Cardiac muscle cell (in vitro differentiated cells and primary cell): ENCODE data around the gene PCK1. TPM values are rescaled to one million over a fixed set of nuclear protein-coding genes. Genes with fewer than 3 reads are reported as not detected.

Experiments
- DNase-seq, 2 donors: peaks; one replicate each; pipeline versions ENCODE4 v3.0.0 to v3.0.0-alpha.2; 2010 to 2017; ENCODE audit warnings: low read depth in 1 of 2, low spot score in 1 of 2
- H3K27ac ChIP-seq: fragments of 200-600 bp; sonication (generic); 2 replicates; pipeline ENCODE4 v1.5.1; 2016
- H3K27me3 ChIP-seq: fragments of 200-600 bp; sonication (generic); 2 replicates; pipeline ENCODE4 v1.6.0; 2016; ENCODE audit warnings: control low read depth
- H3K36me3 ChIP-seq: fragments of 200-600 bp; sonication (generic); 2 replicates; pipeline ENCODE4 v1.5.1; 2016; ENCODE audit warnings: control low read depth
- H3K4me1 ChIP-seq: fragments of 200-600 bp; sonication (generic); 2 replicates; pipeline ENCODE4 v1.8.1; 2017; ENCODE audit warnings: low read depth, mild to moderate bottlenecking, mixed run types
- H3K4me3 ChIP-seq: fragments of 200-600 bp; sonication (generic); 2 replicates; pipeline ENCODE4 v1.5.1; 2016; ENCODE audit warnings: mild to moderate bottlenecking
- H3K9me3 ChIP-seq: fragments of 200-600 bp; sonication (generic); 2 replicates; pipeline ENCODE4 v1.5.1; 2017; ENCODE audit warnings: low read depth, mild to moderate bottlenecking, control low read depth
- polyA plus RNA-seq: library from polyadenylated mRNA; unstranded; fragments of >200 nt; fragmentation: Nextera tagmentation; extraction: Ambion mirVana; gene quantifications from 2 replicates; pipeline ENCODE4 v1.2.1, GENCODE V29; 2016
- total RNA-seq: library from RNA; depleted of rRNA; stranded (reverse); fragments of >200 nt; gene quantifications from 2 replicates; pipeline ENCODE4 v1.2.3, GENCODE V29; 2016
- TF ChIP-seq, protein P1 (sequence below): IDR thresholded peaks from 2 replicates; pipeline ENCODE4 v1.5.1; 2012; ENCODE audit warnings: low read depth, mild to moderate bottlenecking, low read length

Gene PCK1
- total and polyA plus RNA-seq, 2 experiments from 2014 or later, result 1.6 TPM; not detected in 1

DNA sequence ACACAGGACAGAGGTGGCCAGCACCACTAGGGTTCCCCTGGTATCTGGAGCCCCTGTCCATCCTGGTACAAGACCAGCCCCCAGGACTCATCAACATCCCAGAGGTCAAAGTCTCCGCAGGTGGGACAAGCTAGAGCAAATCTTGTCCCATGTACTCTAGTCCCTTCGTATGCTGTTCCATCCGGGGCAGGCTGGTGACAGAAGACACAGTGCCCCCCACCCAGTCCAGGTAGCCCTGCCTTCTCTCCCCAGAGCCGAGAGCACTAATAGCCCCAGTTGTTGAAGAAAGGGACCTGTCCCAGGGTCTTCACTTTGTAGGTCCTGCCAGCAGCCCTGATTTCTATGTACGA, 21.1 kb downstream of the PCK1 start:
- no peak for DNase-seq
- Histone ChIP-seq H3K27me3 (no peaks in the 10 kb centered on the region), H3K36me3 (no peaks in the 10 kb centered on the region), H3K4me3 (no peak overlapping the region), H3K9me3 (no peaks in the 10 kb centered on the region), H3K27ac (no peak overlapping the region), H3K4me1 (no peaks in the 10 kb centered on the region)
- TF ChIP-seq, protein P1, sequence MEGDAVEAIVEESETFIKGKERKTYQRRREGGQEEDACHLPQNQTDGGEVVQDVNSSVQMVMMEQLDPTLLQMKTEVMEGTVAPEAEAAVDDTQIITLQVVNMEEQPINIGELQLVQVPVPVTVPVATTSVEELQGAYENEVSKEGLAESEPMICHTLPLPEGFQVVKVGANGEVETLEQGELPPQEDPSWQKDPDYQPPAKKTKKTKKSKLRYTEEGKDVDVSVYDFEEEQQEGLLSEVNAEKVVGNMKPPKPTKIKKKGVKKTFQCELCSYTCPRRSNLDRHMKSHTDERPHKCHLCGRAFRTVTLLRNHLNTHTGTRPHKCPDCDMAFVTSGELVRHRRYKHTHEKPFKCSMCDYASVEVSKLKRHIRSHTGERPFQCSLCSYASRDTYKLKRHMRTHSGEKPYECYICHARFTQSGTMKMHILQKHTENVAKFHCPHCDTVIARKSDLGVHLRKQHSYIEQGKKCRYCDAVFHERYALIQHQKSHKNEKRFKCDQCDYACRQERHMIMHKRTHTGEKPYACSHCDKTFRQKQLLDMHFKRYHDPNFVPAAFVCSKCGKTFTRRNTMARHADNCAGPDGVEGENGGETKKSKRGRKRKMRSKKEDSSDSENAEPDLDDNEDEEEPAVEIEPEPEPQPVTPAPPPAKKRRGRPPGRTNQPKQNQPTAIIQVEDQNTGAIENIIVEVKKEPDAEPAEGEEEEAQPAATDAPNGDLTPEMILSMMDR, result no peak

DNA sequence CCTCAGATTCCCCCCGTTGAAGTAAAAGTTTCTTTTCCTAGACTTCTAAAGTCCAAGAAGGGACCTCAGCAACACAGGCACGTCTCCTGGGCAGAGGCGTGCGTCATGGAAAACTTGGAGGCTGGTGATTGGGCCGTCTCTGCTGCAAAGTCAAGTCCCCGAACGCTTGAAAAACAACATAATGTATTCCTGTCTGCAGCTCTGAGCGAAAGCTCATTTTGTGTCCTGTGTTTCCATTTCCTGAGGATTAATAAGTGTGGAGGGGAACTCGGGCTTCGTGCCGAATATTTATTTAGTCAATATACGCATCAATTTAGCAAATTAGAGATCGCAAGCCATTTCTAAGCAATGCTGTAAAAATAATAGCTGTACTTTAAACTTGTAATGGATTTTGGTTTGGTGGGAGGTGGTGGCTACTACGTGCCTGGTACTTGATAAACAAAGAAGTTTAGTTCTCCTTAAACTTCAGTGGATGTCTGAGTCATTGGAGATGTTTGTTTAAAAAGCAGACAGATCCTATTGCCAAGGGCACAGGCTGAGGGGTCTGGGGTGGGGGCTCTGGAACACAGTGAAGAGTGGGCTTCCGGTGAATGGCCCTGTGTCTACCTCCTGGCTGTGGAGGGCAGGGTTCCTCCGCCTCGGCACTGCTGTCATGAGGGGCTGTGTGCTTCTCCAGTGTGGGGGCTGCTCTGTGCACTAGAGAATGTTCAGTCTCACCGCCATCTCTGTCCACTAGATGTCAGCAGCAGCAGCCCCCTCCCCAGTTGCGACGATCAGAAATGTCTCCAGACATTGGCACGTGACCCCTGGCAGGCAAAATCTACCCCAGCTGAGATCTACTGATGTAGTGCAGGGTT, 21.8 kb downstream of the PCK1 start:
- no peak overlapping the region for H3K4me3 ChIP-seq

DNA sequence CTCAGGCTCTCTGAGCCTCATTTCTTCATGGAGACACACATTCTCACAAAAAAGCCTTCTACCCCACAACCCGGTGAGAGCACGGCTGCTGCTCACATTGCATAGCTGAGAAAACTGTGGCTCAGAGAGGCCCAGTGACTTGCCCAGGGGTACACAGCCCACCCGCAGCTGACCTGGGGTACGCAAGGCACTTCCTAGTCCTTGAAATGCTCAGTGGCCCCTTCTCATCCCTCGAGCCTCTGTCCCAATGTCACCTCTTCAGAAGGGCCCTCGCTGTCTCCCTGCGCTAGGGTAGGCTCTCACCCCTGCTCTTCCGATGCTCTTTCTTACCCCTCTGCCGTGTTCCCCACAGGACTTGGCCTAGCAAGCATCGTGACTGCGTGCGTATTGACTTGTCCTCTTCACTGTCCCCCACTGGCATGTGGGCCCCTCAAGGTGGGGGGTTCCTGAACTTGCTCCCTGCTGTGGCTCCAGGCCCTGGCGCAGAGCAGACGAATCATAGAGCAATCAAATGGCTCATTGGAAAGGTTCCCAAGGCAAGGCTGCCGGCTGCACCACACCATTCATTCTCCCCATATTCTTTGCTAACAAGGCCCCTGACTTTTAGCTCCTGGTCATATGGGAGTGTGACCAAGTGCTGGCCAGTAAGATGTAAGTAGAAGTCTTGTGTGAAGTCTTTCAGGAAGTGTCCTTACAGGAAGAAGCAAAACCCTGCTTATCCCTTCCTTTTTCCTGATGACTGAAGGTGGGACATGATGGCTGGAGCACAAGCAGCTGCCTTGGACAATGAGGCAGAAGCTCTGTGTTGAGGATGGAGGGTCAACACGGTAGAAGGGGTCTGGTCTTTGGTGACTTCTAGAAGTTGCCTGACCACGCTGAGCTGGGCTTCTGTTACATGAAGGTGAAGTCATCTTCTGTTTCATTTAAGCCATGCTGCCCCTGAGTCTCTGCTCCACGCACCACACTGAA, 22.7 kb downstream of the PCK1 start:
- no peaks in the 10 kb centered on the region for H3K4me1 ChIP-seq
- no peak overlapping the region for H3K4me3 ChIP-seq
- TF ChIP-seq, protein P1, result no peak

More for the DNA sequence above, 21.8 kb downstream of the PCK1 start:
- Histone ChIP-seq H3K9me3 (no peaks in the 10 kb centered on the region), H3K36me3 (no peaks in the 10 kb centered on the region), H3K4me1 (no peaks in the 10 kb centered on the region), H3K27me3 (no peaks in the 10 kb centered on the region), H3K27ac (no peak overlapping the region)
- TF ChIP-seq, protein P1, result no peak
- peak; percentile 44 to 54 for DNase-seq

DNA sequence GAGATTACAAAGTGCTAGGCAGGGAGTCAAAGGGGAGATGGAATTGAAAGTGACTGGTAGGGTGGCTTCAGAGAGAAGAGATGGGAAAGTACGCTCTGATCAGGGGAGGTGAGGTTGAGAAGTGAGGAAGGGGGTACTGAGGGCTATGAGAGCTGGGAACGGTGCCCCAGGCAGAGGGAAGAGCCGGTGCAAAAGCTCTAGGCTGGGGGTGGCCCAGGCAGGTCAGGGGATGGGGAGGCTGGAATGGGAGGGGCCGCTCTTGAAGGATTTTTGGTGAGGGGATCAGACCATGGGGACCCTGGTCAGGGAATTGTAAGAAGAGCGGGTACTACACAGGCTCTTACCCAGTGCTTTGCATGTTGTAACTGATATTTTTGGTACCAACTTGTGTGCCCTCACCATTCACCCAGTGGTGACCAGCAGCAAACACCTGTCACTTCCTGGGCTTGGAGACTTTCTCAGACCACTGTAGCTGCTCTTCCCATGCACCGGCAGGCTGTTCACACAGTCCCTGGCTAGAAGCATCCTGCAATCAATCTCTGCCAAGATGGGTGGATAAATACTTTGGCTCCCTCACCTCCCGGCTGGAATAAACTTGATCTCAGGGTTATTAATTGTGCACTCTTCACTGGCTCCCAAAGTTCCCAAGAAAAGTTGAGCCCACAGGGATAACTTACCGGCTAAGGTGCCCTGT, 24.0 kb downstream of the PCK1 start:
- TF ChIP-seq, protein P1, result no peak
- no peaks in the 10 kb centered on the region for H3K27me3 ChIP-seq
- no peaks in the 10 kb centered on the region for H3K4me1 ChIP-seq

More for the DNA sequence above, 22.7 kb downstream of the PCK1 start:
- Histone ChIP-seq H3K36me3 (no peaks in the 10 kb centered on the region), H3K27me3 (no peaks in the 10 kb centered on the region), H3K27ac (no peak overlapping the region), H3K9me3 (no peaks in the 10 kb centered on the region)
- DNase-seq, result no peak

DNA sequence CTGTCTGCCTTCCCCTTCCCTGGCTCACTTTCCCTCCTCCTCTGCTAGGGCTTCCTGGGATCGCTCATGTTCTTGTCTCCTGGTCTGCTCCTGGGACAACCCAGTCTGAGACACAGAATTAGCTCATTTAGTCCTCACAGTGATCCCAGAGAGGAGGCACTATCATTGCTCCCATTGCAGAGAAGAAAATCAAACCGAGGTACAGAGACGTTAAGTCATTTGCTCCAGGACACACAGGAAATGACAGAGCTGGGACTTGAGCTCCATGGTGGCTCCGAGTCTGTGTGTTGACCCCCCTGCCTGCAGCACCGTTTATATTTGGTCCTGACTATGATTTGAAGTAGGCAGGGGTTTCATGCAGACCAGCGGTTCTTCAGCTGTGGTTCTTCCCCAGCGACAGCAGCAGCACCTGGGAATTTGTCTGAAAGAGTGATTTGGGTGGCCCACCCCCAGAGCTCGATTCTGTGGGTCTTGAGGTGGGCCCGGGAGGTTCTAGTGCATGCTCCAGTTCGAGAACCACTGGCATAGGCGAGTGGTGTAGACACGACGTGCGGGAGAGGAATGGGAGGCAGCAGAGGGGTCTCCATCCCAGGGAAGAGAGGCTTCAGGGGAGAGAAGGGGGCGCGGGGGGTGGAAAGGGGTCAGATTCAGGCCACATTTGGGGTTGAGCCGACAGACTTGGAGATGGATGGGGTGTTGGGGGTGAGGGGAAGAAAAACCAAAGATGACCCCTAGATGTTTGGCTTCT, 24.7 kb downstream of the PCK1 start:
- Histone ChIP-seq H3K36me3 (no peaks in the 10 kb centered on the region), H3K4me1 (no peaks in the 10 kb centered on the region), H3K27me3 (no peaks in the 10 kb centered on the region), H3K27ac (no peak overlapping the region), H3K4me3 (no peak overlapping the region), H3K9me3 (no peaks in the 10 kb centered on the region)
- DNase-seq, result no peak
- TF ChIP-seq, protein P1, result no peak

More for the DNA sequence above, 24.0 kb downstream of the PCK1 start:
- Histone ChIP-seq H3K4me3 (no peak overlapping the region), H3K36me3 (no peaks in the 10 kb centered on the region), H3K27ac (no peak overlapping the region), H3K9me3 (no peaks in the 10 kb centered on the region)
- no peak for DNase-seq
